HG02973 (cell line): Measurements from ENCODE around the gene ARF5.

ENCODE experiments used
- ATAC-seq: cut with Tn5 transposase; IDR thresholded peaks from one replicate; pipeline ENCODE4 v1.9.1; 2021; ENCODE audit warnings: moderate library complexity; ENCODE audit not compliant: unreplicated experiment

Gene ARF5

GRCh38 chr7:127635659-127636285 is 47.6 kb downstream of the ARF5 start:
- no peak for ATAC-seq

- no peak for ATAC-seq
These were observed 50.0 kb downstream of the ARF5 start for GRCh38 chr7:127638197-127638596.
